Measurements from ENCODE around the gene S100A10. TPM values are rescaled to one million over a fixed set of nuclear protein-coding genes. Genes with fewer than 3 reads are reported as not detected.

Gene S100A10
- total RNA-seq, 1 experiment from 2014 or later = 2,143 TPM

DNA sequence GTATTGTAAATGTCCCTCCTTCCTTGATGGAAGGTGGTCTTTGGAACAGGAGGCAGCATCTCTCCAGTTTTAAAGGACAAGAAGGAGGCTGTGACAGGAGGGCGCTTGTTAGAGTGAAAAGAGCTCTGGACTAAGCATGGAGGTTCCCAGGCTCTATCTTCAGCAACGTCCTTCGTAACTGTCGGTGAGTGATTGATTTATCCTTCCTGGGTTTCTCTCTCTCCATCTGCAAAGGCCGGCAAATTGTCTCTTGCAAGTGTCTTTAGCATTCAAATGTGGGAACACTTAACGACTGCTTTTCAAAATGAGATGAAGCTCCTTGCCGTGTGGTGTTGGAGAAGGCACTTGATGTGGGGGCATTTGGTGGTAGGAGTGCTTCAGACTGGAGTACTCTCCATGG, 27.9 kb upstream of the S100A10 start:
- intact Hi-C loops (cut with micrococcal nuclease; ENCODE audit: unreplicated experiment) = no loop called here
- Mint-ChIP-seq H3K4me1 (ENCODE audit: low read depth, unreplicated experiment) (peaks cover 7% of the 10 kb centered on the region), H3K4me3 (ENCODE audit: unreplicated experiment) (no peak overlapping the region), H3K9me3 (ENCODE audit: unreplicated experiment) (no peaks in the 10 kb centered on the region), H3K27ac (ENCODE audit: unreplicated experiment) (no peak overlapping the region), H3K36me3 (ENCODE audit: insufficient read depth, unreplicated experiment) (no peaks in the 10 kb centered on the region), H3K27me3 (ENCODE audit: insufficient read depth, unreplicated experiment) (no peaks in the 10 kb centered on the region)
- no peak for DNase-seq
- TF ChIP-seq, protein P1, sequence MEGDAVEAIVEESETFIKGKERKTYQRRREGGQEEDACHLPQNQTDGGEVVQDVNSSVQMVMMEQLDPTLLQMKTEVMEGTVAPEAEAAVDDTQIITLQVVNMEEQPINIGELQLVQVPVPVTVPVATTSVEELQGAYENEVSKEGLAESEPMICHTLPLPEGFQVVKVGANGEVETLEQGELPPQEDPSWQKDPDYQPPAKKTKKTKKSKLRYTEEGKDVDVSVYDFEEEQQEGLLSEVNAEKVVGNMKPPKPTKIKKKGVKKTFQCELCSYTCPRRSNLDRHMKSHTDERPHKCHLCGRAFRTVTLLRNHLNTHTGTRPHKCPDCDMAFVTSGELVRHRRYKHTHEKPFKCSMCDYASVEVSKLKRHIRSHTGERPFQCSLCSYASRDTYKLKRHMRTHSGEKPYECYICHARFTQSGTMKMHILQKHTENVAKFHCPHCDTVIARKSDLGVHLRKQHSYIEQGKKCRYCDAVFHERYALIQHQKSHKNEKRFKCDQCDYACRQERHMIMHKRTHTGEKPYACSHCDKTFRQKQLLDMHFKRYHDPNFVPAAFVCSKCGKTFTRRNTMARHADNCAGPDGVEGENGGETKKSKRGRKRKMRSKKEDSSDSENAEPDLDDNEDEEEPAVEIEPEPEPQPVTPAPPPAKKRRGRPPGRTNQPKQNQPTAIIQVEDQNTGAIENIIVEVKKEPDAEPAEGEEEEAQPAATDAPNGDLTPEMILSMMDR (IDR thresholded peaks at IDR 0.05; ENCODE audit: insufficient read depth in 1 of 2, low read depth in 1 of 2, low read length in 1 of 2, severe bottlenecking in 1 of 2, unreplicated experiment in 1 of 2) = no peak
- Histone ChIP-seq H3K27me3 (replicated peaks; ENCODE audit: control insufficient read depth, insufficient read depth, low read length) (no peaks in the 10 kb centered on the region), H3K4me1 (peaks cover 13% of the 10 kb centered on the region; the same call in 1 of the 2 replicates), H3K36me3 (ENCODE audit: control insufficient read depth, insufficient read depth, low read length) (no peaks in the 10 kb centered on the region), H3K4me3 (ENCODE audit: low read depth, low read length) (no peak overlapping the region), H3K9me3 (no peaks in the 10 kb centered on the region)
- POLR2A ChIA-PET = no interaction called here
- CTCF ChIA-PET = no interaction called here
- BruUV-seq (replicated peaks) = no TSS peak

DNA sequence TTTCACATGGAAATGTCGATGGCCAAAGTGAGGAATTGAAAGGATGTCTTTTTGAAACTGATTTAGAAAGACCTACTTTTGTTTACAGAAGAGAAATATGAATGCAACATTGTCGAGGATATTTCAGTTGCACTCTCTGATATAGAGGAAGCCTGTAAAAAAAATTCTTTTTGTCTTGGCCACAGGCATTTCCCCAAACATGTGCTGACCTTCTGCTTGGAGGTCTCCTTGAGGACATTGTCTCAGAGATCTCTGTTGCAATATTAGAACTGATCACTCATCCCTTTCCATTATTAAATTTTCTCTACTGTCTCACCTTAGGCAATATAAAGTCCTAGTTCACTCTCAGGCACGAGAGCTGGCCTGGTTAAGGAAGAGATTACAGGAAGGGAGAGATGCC, 27.2 kb upstream of the S100A10 start:
- Mint-ChIP-seq H3K9me3 (ENCODE audit: unreplicated experiment) (no peaks in the 10 kb centered on the region), H3K4me3 (ENCODE audit: unreplicated experiment) (no peak overlapping the region), H3K36me3 (ENCODE audit: insufficient read depth, unreplicated experiment) (no peaks in the 10 kb centered on the region), H3K27ac (ENCODE audit: unreplicated experiment) (no peak overlapping the region), H3K4me1 (ENCODE audit: low read depth, unreplicated experiment) (peaks cover 7% of the 10 kb centered on the region), H3K27me3 (ENCODE audit: insufficient read depth, unreplicated experiment) (no peaks in the 10 kb centered on the region)
- no peak for DNase-seq
- Histone ChIP-seq H3K4me3 (ENCODE audit: low read depth, low read length) (no peak overlapping the region), H3K36me3 (ENCODE audit: control insufficient read depth, insufficient read depth, low read length) (no peaks in the 10 kb centered on the region), H3K9me3 (no peaks in the 10 kb centered on the region), H3K27me3 (replicated peaks; ENCODE audit: control insufficient read depth, insufficient read depth, low read length) (no peaks in the 10 kb centered on the region), H3K4me1 (peaks cover 13% of the 10 kb centered on the region; the same call in 1 of the 2 replicates)
- ChIA-PET CTCF (no interaction called here), POLR2A (no interaction called here)
- no TSS peak for BruUV-seq (replicated peaks)
- TF ChIP-seq, protein P1 (IDR thresholded peaks at IDR 0.05; ENCODE audit: insufficient read depth in 1 of 2, low read depth in 1 of 2, low read length in 1 of 2, severe bottlenecking in 1 of 2, unreplicated experiment in 1 of 2) = no peak
- intact Hi-C loops (cut with micrococcal nuclease; ENCODE audit: unreplicated experiment) = no loop called here

DNA sequence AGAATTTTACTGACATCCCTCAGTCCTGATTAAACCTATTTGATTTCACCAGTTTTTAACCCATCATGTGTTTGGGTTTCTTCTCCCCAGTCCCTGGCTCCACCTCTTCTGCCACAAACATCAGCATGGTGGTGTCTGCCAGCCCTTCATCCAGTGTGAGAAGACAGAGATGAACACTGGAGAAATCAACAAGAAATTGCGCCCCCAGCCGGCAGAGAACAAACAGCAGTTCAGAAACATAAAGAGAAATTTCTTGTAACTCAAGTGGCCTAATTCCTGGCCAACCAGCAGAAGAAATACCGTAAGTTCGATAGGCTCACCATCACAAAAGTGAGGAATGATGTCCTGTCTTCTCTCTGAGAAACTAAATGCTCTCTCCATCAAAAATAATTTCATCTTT, 24.9 kb upstream of the S100A10 start:
- Mint-ChIP-seq H3K4me3 (ENCODE audit: unreplicated experiment) (no peak overlapping the region), H3K36me3 (ENCODE audit: insufficient read depth, unreplicated experiment) (no peaks in the 10 kb centered on the region), H3K27me3 (ENCODE audit: insufficient read depth, unreplicated experiment) (no peaks in the 10 kb centered on the region), H3K4me1 (ENCODE audit: low read depth, unreplicated experiment) (peaks cover 2% of the 10 kb centered on the region), H3K27ac (ENCODE audit: unreplicated experiment) (no peak overlapping the region), H3K9me3 (ENCODE audit: unreplicated experiment) (no peaks in the 10 kb centered on the region)
- ChIA-PET CTCF (no interaction called here), POLR2A (no interaction called here)
- intact Hi-C loops (cut with micrococcal nuclease; ENCODE audit: unreplicated experiment) = no loop called here
- no peaks in the 10 kb centered on the region for H3K36me3 ChIP-seq (ENCODE audit: control insufficient read depth, insufficient read depth, low read length)
- no peak overlapping the region for H3K4me3 ChIP-seq (ENCODE audit: low read depth, low read length)
- H3K9me3 ChIP-seq = no peaks in the 10 kb centered on the region
- TF ChIP-seq, protein P1 (IDR thresholded peaks at IDR 0.05; ENCODE audit: insufficient read depth in 1 of 2, low read depth in 1 of 2, low read length in 1 of 2, severe bottlenecking in 1 of 2, unreplicated experiment in 1 of 2) = no peak
- H3K4me1 ChIP-seq = no peaks in the 10 kb centered on the region
- H3K27me3 ChIP-seq (replicated peaks; ENCODE audit: control insufficient read depth, insufficient read depth, low read length) = no peaks in the 10 kb centered on the region
- DNase-seq = no peak
- BruUV-seq (replicated peaks) = no TSS peak

Measured in Caco-2 (cell line).